ENCODE data around the gene HS6ST1.

HS6ST1 gene

GRCh38 chr2:128318776-128319464 lies at the start of gene HS6ST1:
HS6ST1 (minus strand) TSS chr2:128318868; CDS start chr2:128318563, 305 bp downstream.
- peak; percentile 79 for DNase-seq (ENCODE audit: low spot score)

- DNase-seq (ENCODE audit: low spot score), result no peak
Measured at GRCh38 chr2:128367601-128368359, 49.1 kb upstream of the HS6ST1 start.

GRCh38 chr2:128366713-128367511 lies 48.2 kb upstream of the HS6ST1 start:
- no peak for DNase-seq (ENCODE audit: low spot score)

GRCh38 chr2:128365217-128365905 lies 46.7 kb upstream of the HS6ST1 start:
- no peak for DNase-seq (ENCODE audit: low spot score)

GRCh38 chr2:128364441-128364911 lies 45.8 kb upstream of the HS6ST1 start:
- DNase-seq (ENCODE audit: low spot score), result no peak

GRCh38 chr2:128363934-128364361 lies 45.3 kb upstream of the HS6ST1 start:
- DNase-seq (ENCODE audit: low spot score), result no peak

- no peak for DNase-seq (ENCODE audit: low spot score)
Measured at GRCh38 chr2:128362889-128363228, 44.2 kb upstream of the HS6ST1 start.

- no peak for DNase-seq (ENCODE audit: low spot score)
Measured at GRCh38 chr2:128362176-128362888, 43.7 kb upstream of the HS6ST1 start.

- DNase-seq (ENCODE audit: low spot score), result no peak
Measured at GRCh38 chr2:128361376-128362131, 42.9 kb upstream of the HS6ST1 start.

- no peak for DNase-seq (ENCODE audit: low spot score)
Measured at GRCh38 chr2:128360711-128361110, 42.0 kb upstream of the HS6ST1 start.

GRCh38 chr2:128359841-128360240 lies 41.2 kb upstream of the HS6ST1 start:
- no peak for DNase-seq (ENCODE audit: low spot score)

- DNase-seq (ENCODE audit: low spot score), result no peak
Measured at GRCh38 chr2:128358941-128359731, 40.5 kb upstream of the HS6ST1 start.

- DNase-seq (ENCODE audit: low spot score), result no peak
Measured at GRCh38 chr2:128357506-128358370, 39.1 kb upstream of the HS6ST1 start.

- DNase-seq (ENCODE audit: low spot score), result no peak
Measured at GRCh38 chr2:128356127-128356526, 37.5 kb upstream of the HS6ST1 start.

- DNase-seq (ENCODE audit: low spot score), result no peak
Measured at GRCh38 chr2:128354726-128355470, 36.2 kb upstream of the HS6ST1 start.

GRCh38 chr2:128354161-128354560 lies 35.5 kb upstream of the HS6ST1 start:
- DNase-seq (ENCODE audit: low spot score), result no peak

- no peak for DNase-seq (ENCODE audit: low spot score)
Measured at GRCh38 chr2:128350736-128351135, 32.1 kb upstream of the HS6ST1 start.

GRCh38 chr2:128348701-128349100 lies 30.0 kb upstream of the HS6ST1 start:
- DNase-seq (ENCODE audit: low spot score), result no peak
